Measurements from ENCODE around the gene PANK4.

DNA sequence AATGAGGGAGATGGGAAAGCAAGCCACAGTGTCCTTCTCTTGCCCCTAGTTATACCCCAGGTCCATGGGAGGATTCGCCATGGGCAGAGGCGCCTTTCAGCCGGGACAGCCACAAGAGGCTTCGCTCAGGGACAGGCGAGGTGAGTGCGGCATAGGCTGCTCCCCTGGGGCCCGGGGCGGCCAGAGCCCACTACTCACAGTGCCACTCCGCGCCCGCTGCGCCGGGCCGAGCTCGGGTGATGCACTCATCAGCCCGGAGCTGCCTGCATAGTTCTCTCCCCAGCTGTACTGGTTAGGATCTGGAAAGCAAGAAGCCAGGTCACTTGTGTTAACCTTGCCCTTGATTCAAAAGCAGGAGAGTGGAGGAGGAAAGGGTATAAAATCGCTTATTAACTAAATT is 8.4 kb downstream of the PANK4 start:
- TF ChIP-seq CTCF (IDR thresholded peaks at IDR 0.05) (no peak), POLR2A (IDR thresholded peaks at IDR 0.05) (no peak)

Data from thyroid gland (tissue), 4 donors.